HEK293T (cell line): Measurements from ENCODE around the gene CCT7.

Source experiments
- ELF4 ChIP-seq: fragments of 450-650 bp; IDR thresholded peaks from 2 replicates; pipeline ENCODE4 v1.6.1; 2017; ENCODE audit warnings: antibody characterized with exemption
- FOXM1 ChIP-seq: fragments of 450-650 bp; IDR thresholded peaks from 2 replicates; pipeline ENCODE4 v1.6.1; 2017; ENCODE audit warnings: mild to moderate bottlenecking, borderline replicate concordance
- L3MBTL2 ChIP-seq: fragments of 450-650 bp; conservative IDR thresholded peaks from 2 replicates; pipeline ENCODE4 v1.6.1; 2016; ENCODE audit warnings: mild to moderate bottlenecking
- PKNOX1 ChIP-seq: fragments of 450-650 bp; IDR thresholded peaks from 2 replicates; pipeline ENCODE4 v1.6.1; 2016

DNA sequence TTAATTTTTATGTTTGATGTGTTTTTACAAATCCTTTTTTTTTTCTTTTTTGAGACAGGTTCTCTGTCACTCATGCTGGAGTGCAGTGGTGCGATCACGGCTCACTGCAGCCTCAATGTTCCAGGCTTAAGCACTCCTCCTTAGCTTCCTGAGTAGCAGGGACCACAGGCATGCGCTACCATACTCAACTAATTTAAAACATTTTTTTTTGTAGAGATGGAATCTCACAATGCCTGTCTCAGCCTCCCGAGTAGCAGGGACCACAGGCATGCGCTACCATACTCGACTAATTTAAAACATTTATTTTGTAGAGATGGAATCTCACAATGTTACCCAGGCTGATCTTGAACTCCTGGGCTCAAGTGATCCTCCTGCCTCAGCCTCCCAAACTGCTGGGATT, 28.5 kb upstream of the CCT7 start:
- TF ChIP-seq ELF4 = no peak
- no peak for TF ChIP-seq FOXM1
- TF ChIP-seq PKNOX1 = no peak
- no peak for TF ChIP-seq L3MBTL2
